ENCODE measurements around the gene CERS6.
"Not testable (repeated sequence)": the region's sequence is repeated elsewhere in the genome, so short reads cannot be mapped to it uniquely, and the experiment has no call there.

The CERS6 gene

DNA sequence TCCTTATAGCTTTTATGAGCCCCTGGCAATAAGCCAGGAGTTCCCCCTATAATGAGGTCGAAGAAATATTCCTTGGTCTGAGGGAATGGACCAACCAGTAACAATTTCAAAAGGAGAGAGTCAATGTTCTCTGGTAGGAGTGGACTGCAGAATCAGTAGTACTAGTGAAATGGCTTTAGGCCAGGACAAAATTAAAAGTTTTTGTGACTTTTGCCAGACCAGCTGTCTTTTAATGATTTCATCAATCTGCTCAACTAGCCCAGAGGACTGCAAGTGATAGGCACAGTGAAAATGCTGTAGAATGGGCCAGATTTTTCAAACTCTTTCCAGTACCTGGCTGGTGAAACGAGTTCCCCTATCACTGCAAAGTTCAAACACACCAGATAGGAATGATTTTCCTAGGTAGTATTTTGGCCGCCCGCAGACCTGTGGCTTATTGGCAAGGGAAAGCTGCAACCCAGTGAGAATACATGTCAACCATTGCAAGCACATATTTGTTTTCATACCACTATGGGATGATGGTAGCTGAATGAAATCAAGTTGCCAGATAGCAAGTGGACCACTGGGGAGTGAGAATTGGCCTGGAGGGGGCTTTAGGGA is 45.5 kb downstream of the CERS6 start:
- no peak for DNase-seq (ENCODE audit: low read depth, low spot score)

DNA sequence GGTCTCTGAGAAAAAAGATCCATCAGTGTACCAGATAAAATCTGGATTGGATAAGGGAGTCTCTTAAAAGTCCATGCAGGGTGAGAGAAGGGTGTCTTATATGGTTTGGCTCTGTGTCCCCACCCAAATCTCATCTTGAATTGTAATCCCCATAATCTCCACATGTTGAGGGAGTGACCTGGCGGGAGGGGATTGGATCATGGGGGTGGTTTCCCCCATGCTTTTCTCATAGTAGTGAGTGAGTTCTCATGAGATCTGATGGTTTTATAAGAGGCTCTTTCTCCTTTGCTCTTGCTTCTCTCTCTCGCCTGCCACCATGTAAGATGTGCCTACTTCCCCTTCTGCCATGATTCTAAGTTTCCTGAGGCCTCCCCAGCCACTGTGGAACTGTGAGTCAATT is 46.8 kb downstream of the CERS6 start:
- DNase-seq (ENCODE audit: low read depth, low spot score) = not testable (repeated sequence)

DNA sequence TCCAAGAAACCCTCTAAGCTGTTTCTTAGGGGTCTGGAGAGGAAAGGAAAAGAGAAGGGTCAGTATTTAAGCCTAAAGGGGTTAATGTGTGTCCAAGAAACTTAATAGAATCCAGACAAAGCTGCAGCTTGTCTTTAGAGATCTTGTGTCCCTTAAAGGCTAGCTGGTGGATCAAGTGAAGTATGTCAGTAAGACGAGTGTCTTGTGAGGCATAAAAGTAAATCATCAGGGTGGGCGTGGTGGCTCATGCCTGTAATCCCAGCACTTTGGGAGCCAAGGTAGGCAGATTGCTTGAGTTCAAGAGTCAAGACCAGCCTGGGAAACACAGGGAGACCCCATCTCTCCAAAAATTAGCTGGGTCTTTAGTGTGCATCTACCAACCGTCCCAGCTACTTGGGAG is 47.8 kb downstream of the CERS6 start:
- DNase-seq (ENCODE audit: low read depth, low spot score) = no peak

DNA sequence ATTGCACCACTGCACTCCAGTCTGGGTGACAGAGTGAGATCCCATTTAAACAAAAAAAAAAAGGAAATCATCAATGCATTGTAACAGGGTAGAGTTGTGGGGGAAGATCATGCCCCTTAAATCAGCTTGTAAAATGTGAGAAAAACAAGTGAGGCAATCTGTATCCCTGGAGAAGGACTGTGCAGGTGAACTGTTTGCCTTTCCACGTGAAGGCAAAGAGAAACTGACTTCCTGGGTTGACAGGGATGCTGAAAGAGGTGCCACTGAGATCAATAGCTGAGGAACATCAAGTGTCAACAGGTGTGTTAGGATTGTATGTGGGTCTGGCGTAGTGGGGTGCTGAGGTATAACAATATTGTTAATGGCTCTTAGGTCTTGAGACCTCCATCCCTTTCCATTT is 48.3 kb downstream of the CERS6 start:
- no peak for DNase-seq (ENCODE audit: low read depth, low spot score)

DNA sequence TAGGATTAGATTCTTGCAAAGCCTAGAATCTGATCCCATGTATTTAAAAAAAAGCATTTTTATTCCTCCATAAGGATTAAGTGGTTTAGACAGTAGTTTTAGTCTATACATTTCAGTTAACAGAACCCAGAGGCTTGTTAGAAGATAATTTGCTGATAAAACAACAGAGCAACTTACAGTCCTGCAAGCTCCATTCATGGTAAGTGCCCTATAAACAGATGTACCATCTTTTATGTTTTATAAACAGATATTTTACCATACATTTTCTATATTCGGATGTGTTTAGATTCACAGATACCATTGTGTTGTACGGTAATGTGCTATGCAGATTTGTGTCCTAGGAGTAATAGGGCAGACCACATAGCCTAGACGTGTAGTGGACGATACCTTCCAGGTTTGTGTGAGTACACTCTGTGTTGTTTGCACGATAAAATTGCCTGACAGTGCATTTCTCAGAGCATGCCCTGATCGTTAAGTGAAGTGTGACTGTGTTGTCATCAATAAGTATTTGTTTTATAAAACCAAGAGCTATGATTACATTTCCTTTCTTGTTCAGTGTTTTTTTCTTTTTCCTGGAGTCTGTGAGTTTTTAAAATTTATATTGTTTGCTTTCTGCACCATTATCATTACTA is 54.2 kb downstream of the CERS6 start:
- no peak for DNase-seq (ENCODE audit: low read depth, low spot score)

DNA sequence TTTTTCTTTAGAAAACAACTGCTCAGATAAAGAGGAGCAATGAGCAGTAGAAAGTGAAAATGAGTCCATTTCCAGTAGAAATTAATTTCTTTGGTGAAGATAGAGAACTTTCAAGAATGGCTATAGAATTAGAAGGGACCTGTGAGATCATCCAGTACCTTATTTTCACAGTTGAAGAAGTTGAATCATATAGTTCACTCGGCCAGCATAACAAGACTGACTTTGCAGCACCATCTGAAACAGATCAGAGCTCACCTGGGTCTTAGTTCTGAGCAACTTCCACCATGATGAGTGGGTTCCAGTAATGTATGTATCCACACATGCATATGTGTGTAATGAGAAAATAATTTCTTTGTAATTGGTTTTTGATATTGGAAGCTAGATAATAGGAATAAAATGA is 58.6 kb downstream of the CERS6 start:
- DNase-seq (ENCODE audit: low read depth, low spot score) = no peak

DNA sequence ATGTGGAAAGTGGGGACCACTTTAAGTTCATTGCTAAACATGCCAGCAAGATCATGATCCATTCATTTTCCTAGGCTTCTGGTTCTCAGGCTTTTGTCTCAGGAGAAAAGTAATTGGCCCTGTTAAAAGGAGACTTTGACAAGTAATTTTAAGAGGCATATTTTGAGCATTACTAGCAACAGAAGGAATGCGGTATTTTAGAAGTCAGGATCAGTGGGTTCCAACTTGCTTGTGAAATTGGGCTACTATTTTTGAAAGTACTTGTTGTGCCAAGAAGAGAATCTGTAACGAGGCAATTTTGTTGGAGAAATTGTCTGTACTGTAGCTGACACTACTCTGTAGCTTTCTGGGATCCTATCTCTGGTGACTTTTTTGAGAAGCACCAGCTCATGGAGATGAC is 59.4 kb downstream of the CERS6 start:
- DNase-seq (ENCODE audit: low read depth, low spot score) = no peak

DNA sequence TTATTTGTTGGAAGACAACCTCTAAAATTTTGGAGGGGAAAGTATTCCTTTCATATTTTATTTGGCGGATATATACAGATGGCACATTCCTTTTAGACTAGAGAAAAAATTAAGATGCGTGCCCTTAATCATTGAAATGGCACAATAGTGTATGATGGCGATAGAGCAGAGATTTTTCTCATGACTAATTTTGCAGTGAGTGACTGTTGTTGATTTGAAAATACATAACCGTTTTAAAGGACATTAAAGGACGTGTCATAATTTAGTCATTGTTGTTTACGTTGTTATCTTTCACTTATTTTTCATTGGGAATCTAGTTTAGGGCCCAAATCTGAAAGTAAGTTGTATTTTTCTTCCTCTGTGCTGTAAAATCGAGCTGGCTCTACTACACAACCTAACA is 61.7 kb downstream of the CERS6 start:
- no peak for DNase-seq (ENCODE audit: low read depth, low spot score)

DNA sequence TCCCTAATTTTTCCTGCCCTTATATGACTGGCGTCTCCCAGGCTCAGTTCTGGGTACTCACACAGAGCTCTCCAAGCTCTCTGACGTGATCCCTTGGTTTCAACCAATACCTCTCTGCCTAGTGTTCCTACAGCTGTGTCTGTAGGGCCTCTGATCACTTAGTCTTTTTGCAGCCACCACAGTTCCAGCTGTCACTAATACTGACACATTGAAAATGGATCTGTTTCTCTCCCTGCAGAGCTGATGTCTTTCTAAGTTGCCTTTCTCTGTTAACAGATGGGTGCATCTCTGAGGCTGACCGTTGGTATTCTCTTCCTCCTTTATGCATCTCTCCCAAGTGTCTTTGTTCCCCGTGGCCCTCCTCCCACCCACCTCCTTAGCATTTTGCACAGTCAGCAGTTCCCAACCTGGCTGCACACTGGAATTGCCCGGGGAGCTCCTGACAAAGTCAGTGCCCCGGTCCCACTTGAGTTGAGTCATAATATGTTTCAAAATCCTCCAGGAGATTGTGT is 62.5 kb downstream of the CERS6 start:
- no peak for DNase-seq (ENCODE audit: low read depth, low spot score)

DNA sequence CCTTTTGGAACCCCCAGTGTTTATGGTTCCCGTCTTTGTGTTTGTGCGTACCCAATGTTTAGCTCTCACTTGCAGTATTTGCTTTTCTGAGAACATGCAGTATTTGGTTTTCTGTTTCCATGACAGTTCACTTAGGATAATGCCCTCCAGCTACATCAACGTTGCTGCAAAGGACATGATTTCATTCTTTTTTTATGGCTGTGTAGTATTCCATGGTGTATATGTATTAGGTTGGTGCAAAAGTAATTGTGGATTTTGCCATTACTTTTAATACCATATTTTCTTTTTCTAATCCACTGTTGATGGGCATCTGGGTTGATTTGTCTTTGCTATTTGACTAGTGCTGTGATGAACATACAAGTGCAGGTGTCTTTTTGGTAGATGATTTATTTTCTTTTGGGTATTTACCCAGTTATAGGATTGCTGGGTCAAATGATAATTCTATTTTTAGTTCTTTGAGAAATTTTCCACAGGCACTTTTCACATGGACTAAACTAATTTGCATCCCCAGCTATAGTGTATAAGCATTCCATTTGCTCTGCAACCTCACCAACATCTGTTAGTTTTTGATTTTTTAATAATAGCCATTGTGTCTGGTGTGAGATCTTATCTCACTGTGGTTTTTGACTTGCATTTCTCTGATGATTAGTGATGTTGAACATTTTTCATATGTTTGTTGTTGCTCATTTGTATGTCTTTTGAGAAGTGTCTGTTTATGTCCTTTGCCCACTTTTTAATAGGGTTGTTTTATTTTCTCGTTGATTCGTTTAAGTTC is 63.6 kb downstream of the CERS6 start:
- DNase-seq (ENCODE audit: low read depth, low spot score) = no peak

DNA sequence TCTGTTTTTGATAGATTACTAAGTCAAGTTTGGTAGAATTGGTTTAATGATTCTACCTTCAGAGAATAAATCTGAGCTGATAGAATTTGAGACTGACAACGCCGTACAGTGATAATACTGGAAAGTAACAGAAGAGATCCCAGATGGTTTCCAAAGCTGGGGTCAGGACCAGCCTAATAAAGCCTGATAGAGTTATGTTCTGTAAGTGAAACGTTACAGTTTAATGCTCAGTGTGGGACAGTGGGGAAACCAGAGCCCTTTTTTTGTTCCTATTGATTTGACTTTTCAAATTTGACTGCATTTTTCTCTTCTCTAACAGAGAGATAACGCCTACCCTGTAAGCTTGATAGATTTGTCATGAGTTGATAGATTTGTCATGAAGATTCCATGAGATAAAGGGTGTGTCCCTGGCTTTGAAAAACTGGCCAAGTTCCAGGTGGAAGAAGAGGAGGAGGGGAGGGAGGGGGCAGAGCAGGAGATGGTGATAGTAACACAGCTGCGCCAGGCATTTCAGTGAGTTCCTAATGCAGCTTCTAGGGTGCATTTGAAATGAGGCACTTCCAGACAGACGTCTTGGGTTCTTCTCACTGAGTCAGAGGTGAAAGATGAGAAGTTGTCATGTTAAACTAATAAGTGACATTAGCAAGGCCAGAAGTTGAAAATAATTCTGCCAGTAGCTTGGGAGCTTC is 65.1 kb downstream of the CERS6 start:
- no peak for DNase-seq (ENCODE audit: low read depth, low spot score)

DNA sequence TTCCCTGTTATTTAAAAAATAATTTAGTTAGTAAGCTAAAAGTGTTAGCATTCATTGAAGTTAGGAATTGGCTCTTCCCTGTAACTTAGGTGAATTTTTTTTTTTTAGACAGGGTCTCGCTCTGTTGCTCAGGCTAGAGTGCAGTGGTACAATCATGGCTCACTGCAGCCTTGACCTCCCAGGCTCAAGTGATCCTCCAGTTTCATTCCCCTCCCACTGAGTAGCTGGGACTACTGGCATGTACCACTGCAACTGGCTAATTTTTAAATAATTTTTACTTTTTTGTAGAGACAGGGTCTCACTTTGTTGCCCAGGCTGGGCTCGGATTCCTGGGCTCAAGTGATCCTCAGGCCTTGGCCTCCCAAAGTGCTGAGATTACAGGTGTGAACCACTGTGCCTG is 66.4 kb downstream of the CERS6 start:
- no peak for DNase-seq (ENCODE audit: low read depth, low spot score)

DNA sequence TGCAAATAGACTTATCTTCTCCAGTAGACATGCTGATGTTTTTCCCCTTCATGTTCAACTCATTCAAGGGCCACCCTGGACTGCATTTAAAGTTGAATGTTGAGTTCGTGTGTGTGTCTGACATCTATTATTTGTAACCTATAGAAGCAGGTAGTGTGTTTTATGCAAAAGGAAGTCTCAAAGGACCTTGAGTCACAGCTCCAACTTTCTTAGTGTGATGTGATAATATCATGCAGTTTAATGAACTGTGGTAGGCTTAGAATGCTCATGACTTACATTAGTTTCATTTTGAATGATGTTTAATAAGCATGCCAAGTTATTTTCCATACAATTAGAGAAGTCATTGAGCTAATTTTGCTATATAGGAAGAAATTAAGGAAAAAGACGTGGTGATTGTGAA is 67.9 kb downstream of the CERS6 start:
- DNase-seq (ENCODE audit: low read depth, low spot score) = no peak

DNA sequence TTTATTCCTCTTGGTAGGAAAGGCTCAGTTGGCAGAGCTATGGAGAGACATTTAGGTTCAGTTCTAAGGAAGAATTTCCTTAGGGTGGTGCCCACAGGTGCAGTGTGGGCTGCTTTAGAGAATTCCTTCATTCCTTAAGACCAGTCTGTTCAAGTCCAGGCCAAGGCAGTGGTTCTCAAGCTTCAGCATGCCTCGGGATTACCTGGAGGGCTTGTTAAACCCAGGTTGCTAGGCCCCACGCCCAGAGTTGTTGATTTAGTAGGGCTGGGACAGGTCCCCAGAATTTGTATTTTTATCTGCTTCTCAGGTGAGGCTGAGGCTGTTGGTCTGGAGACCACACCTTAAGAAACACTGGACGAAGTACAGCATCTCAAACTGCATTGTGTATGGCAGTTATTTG is 68.9 kb downstream of the CERS6 start:
- DNase-seq (ENCODE audit: low read depth, low spot score) = no peak

DNA sequence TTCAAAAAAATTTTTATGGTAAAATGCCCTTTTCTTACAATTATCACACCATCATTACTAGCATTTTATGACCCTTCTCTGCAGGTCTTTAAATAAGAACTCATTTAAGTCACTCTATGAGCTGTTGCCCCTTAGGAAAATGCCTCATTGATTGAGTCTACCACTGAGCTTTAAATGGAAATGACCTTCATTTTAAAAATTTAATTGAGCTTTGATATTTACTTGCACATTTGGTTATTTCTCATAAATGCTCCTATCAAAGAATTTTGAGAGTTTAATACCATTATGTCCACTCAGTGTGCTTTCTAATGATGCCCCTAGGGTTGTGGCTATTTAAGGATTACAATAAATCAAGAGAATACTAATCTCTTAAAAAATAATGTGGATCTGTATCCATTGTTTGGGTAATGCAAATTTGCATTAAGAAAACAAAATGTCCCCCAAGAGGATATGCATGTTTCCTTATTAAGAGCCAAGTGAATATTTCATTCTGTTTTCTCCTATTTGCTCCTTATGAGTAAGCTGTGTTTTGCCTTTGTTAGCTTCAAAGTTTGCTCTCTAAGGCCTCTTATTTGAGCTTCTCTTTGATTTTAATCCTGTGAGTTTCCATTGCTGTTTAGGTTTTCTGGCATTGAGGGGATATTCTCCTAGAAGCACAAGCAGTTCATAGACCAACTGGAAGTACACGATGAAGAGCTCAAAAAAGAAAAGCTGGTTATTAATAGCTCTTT is 69.8 kb downstream of the CERS6 start:
- DNase-seq (ENCODE audit: low read depth, low spot score) = no peak

DNA sequence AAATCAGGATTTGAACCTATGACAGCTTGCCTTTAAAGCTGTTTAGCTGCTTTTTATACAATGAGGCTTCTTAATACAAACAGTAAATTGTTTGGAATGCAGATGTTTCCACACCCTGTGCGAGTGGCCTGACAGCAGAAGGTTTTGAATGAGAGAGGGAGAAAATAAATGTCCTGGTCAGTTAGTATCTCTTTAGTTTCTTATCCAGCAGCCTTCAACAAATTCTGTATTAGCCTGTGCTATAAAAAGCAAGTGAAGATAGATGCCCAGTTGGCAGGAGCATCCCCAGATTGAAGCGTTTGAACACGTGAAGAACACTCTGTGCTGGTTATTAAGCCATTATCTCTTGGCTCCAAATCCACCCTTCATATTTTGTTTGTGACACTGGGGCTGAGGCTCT is 70.6 kb downstream of the CERS6 start:
- no peak for DNase-seq (ENCODE audit: low read depth, low spot score)

DNA sequence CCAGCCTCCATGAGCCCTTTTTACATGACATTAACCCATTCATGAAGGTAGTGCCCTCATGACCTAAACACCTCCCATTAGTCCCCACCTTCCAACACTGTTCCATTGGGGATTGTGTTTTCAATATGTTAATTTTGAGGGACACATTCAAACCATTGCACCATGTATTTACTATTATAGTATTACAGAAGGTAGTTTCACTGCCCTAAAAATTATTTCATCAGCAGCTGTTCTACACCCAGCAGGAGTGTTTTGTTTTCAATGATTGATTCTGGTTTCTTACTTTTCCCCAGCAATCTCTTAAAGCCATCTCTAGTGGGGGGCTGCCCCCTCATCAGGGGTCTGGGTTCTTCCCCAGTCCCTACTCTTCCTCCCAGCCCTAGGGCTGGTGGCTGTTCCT is 71.9 kb downstream of the CERS6 start:
- DNase-seq (ENCODE audit: low read depth, low spot score) = no peak

DNA sequence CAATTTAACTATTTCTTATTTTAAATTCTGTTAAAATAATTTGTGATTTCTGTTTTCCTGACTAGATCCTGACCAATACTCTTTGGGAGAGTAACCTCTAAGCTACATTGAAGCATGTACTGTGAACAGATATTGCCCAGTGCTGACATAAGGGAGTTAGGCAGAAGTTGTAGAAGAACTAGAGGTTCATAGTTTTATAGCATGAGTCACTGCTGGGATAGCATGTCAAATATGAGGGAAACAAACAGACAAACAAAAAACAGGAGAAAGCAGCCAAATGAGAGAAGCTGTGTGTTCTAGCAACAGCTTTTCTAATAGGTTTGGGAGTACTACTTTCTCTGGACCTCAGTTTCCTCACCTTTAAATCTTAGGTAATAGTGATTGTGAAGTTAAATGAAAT is 72.4 kb downstream of the CERS6 start:
- no peak for DNase-seq (ENCODE audit: low read depth, low spot score)

DNA sequence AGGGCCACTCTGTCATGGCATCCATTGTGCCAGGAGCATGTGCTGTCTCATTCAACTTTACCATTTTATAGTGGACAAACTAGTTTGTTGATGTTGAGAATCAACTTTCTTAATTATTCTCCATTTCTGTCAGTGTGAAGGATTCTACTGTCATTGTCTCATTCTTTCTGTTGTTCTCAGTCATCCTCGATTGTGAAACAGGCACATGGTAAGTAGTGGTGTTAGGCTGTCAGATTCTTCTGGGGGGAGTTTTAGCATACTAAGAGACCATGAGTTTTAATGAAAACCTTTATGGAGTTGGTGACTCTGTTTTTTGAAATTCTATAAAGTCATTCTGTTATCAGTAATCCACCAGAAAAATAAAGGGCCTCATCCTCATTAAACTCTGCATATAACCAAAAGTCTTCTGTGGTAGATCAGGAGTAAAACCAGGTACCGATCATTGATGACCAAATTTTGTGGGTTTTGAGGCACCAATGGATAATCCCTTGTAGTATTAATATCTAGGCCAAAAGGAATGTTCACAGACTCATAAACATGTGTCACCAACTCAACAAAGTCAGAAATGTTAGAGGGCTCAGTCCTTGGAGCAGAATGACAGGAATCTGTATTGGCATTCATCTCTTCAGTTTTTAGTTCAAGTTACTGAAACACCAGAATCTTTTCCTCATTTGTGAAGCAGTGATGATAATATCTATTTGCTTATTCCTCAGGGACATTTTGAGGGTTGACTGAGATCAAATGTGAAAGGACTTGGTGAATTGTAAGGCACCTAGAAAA is 73.2 kb downstream of the CERS6 start:
- DNase-seq (ENCODE audit: low read depth, low spot score) = no peak

DNA sequence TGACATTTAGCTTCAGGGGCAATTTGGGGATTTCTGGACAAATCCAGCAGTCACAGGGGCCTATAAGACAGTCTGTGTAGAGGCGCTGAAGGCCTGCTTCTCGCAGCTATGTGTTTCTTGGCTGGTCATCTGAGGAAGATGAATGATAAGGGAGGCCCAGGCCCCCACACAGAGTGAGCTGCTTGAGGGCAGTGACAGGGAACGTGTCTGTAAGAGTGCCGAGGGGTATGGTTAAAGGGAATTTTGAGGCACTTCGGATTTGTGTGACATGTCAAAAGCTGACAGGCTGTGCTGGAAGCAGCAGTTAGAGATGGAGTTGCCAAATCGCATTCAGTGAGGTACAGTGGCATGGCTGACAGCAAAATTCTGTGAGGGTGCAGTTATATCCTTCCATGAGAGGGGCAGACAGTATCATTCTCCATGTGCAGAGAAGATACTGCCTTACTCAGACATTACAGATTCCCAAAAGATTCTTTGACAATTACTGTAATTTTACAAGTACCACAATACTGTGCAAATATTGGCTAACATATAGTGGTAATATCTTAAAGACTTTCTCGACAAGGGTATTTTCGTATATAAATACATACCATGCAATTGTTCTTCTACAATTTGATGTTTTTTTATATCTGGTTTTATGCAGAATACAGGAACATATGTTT is 74.0 kb downstream of the CERS6 start:
- DNase-seq (ENCODE audit: low read depth, low spot score) = no peak
